ENCODE measurements around the gene SIMC1. TPM values are rescaled to one million over a fixed set of nuclear protein-coding genes. Genes with fewer than 3 reads are reported as not detected.
A peak's percentile ranks its signal among the peaks of the same experiment; 100 is the strongest.
"Not testable (repeated sequence)": the region's sequence is repeated elsewhere in the genome, so short reads cannot be mapped to it uniquely, and the experiment has no call there.

Gene SIMC1
- total RNA-seq, 1 experiment from 2014 or later: 17.7 TPM

- H3K14ac ChIP-seq (ENCODE audit: insufficient read depth, low read length); H3K56ac ChIP-seq (ENCODE audit: insufficient read length, low read depth, low read length); H2BK12ac ChIP-seq (ENCODE audit: insufficient read length, low read depth, low read length); H3K4me2 ChIP-seq (ENCODE audit: insufficient read depth, insufficient read length, low read length); H3T11ph ChIP-seq (ENCODE audit: low read length); H2AFZ ChIP-seq (ENCODE audit: low read length); H4K5ac ChIP-seq (ENCODE audit: insufficient read length, low read depth, low read length); H3K4me1 ChIP-seq (ENCODE audit: insufficient read depth, low read length); H2BK20ac ChIP-seq (ENCODE audit: low read depth, low read length, poor library complexity, severe bottlenecking); H4K8ac ChIP-seq (replicated peaks; ENCODE audit: insufficient read length, low read depth, low read length); H3K9me3 ChIP-seq (ENCODE audit: control insufficient read depth, low read depth, low read length); H4K91ac ChIP-seq (ENCODE audit: insufficient read length, low read depth, low read length); H2BK5ac ChIP-seq (ENCODE audit: insufficient read length, low read length); DNase-seq; H2AK5ac ChIP-seq (ENCODE audit: insufficient read length, low read length); H3K79me1 ChIP-seq (ENCODE audit: insufficient read depth, low read depth, low read length, poor library complexity, severe bottlenecking); H3K18ac ChIP-seq (ENCODE audit: insufficient read length, low read depth, low read length); H4K20me1 ChIP-seq (ENCODE audit: control insufficient read depth, insufficient read depth, insufficient read length); H3K27ac Mint-ChIP-seq; H3K4ac ChIP-seq (ENCODE audit: low read depth, low read length); H3K9ac ChIP-seq (ENCODE audit: extremely low read depth, insufficient read length, low read length); H3K36me3 Mint-ChIP-seq (ENCODE audit: insufficient read depth in 1 of 3, low read depth in 3 of 3); H3K4me3 Mint-ChIP-seq; H3K79me2 ChIP-seq (ENCODE audit: insufficient read depth, low read length); H3K9me3 Mint-ChIP-seq; H3K23ac ChIP-seq (ENCODE audit: insufficient read length, low read depth, low read length); H3K23me2 ChIP-seq (ENCODE audit: insufficient read length, low read depth, low read length, poor library complexity, severe bottlenecking); H2BK15ac ChIP-seq (ENCODE audit: low read depth, low read length); H3K27me3 ChIP-seq (ENCODE audit: insufficient read depth, low read length); H2BK120ac ChIP-seq (ENCODE audit: low read depth, low read length, poor library complexity, severe bottlenecking); H3K27ac ChIP-seq (ENCODE audit: insufficient read length, low read depth, low read length): not testable (repeated sequence)
- WGBS (ENCODE audit: extremely low coverage, insufficient read length, low lambda C conversion rate): no CpG with 5 or more reads among the region's 7 CpGs
- Mint-ChIP-seq H3K27me3 (ENCODE audit: low read depth) (peaks cover 70% of the 10 kb centered on the region), H3K4me1 (peaks cover 12 to 17% of the 10 kb centered on the region in 2 experiments)
Observed at GRCh38 chr5:176196781-176197180, 41.4 kb upstream of the SIMC1 start.

- H3K4ac ChIP-seq (ENCODE audit: low read depth, low read length); H3K27ac Mint-ChIP-seq; H2BK12ac ChIP-seq (ENCODE audit: insufficient read length, low read depth, low read length); H4K5ac ChIP-seq (ENCODE audit: insufficient read length, low read depth, low read length); DNase-seq; H3K27ac ChIP-seq (ENCODE audit: insufficient read length, low read depth, low read length); H2BK5ac ChIP-seq (ENCODE audit: insufficient read length, low read length); H2BK20ac ChIP-seq (ENCODE audit: low read depth, low read length, poor library complexity, severe bottlenecking); H2AK5ac ChIP-seq (ENCODE audit: insufficient read length, low read length); H3K9me3 ChIP-seq (ENCODE audit: control insufficient read depth, low read depth, low read length); H3K36me3 Mint-ChIP-seq (ENCODE audit: insufficient read depth in 1 of 3, low read depth in 3 of 3); H3K23ac ChIP-seq (ENCODE audit: insufficient read length, low read depth, low read length); H3K56ac ChIP-seq (ENCODE audit: insufficient read length, low read depth, low read length); H2AFZ ChIP-seq (ENCODE audit: low read length); H3K27me3 ChIP-seq (ENCODE audit: insufficient read depth, low read length); H4K8ac ChIP-seq (replicated peaks; ENCODE audit: insufficient read length, low read depth, low read length); H3K4me2 ChIP-seq (ENCODE audit: insufficient read depth, insufficient read length, low read length); H3K18ac ChIP-seq (ENCODE audit: insufficient read length, low read depth, low read length); H3K79me2 ChIP-seq (ENCODE audit: insufficient read depth, low read length); H3K4me1 ChIP-seq (ENCODE audit: insufficient read depth, low read length); H2BK15ac ChIP-seq (ENCODE audit: low read depth, low read length); H3K14ac ChIP-seq (ENCODE audit: insufficient read depth, low read length); H3K79me1 ChIP-seq (ENCODE audit: insufficient read depth, low read depth, low read length, poor library complexity, severe bottlenecking); H4K91ac ChIP-seq (ENCODE audit: insufficient read length, low read depth, low read length); H3K23me2 ChIP-seq (ENCODE audit: insufficient read length, low read depth, low read length, poor library complexity, severe bottlenecking); H3T11ph ChIP-seq (ENCODE audit: low read length); H3K9ac ChIP-seq (ENCODE audit: extremely low read depth, insufficient read length, low read length); H3K9me3 Mint-ChIP-seq; H2BK120ac ChIP-seq (ENCODE audit: low read depth, low read length, poor library complexity, severe bottlenecking); H4K20me1 ChIP-seq (ENCODE audit: control insufficient read depth, insufficient read depth, insufficient read length): not testable (repeated sequence)
- Mint-ChIP-seq H3K4me3 (peak overlapping the region in 1 of 2 experiments; percentile 38; a peak in 1 of 5 replicates), H3K27me3 (ENCODE audit: low read depth) (peaks cover 67% of the 10 kb centered on the region), H3K4me1 (peaks cover 12 to 17% of the 10 kb centered on the region in 2 experiments)
- WGBS (ENCODE audit: extremely low coverage, insufficient read length, low lambda C conversion rate): no CpG with 5 or more reads among the region's 6 CpGs
Observed at GRCh38 chr5:176197234-176197858, 40.9 kb upstream of the SIMC1 start.
